Right lobe of liver (tissue), 4 donors: ENCODE measurements around the gene PRAME.

ENCODE experiments used
- POLR2A ChIP-seq: fragments of 450-650 bp; IDR thresholded peaks from one replicate; pipeline ENCODE4 v1.6.1; 2017; ENCODE audit warnings: antibody characterized with exemption, mild to moderate bottlenecking
- TF ChIP-seq, protein P1 (sequence below), 4 donors: fragments of 200-600 bp in 3 of 4; fragments of 450-650 bp in 1 of 4; IDR thresholded peaks; one replicate each; pipeline versions ENCODE4 v1.5.1 to v1.8.0; 2016 to 2022; ENCODE audit warnings: antibody characterized with exemption in 4 of 4, mild to moderate bottlenecking in 2 of 4
- donor health status: DM: no; HTN: no; CAD: no.
- donor health status: DM: no; HTN: no; CAD: no.
- donor health status: DM: no; HTN: yes; CAD: no.

DNA sequence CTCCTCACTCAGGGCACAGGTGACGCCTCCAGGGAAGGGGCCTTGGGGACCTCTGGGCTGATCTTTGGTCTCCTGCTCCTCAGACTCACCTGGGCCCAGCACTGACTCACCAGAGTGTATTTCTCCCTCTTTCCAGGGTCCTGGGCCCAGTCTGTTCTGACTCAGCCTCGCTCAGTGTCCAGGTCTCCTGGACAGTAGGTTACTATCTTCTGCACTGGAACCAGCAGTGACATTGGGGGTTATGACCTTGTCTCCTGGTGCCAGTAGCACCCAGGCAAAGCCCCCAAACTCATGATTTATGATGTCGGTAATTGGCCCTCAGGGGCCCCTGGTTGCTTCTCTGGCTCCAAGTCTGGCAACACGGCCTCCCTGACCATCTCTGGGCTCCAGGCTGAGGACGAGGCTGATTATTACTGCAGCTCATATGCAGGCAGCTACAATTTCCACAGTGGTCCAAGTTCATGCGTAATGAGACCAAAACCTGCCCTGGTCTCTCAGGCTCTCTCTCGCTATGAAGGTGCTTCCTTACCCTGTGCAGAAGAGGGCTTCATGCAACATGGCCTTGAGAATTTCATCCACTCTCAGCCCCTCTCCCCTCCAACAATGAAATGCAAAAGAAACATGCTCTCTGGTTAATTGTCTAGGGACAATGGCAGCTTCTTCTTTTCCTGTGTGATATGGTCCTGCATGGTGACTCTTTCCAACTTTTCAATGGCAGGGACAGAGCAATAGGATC, 21.0 kb upstream of the PRAME start:
- TF ChIP-seq, protein P1, sequence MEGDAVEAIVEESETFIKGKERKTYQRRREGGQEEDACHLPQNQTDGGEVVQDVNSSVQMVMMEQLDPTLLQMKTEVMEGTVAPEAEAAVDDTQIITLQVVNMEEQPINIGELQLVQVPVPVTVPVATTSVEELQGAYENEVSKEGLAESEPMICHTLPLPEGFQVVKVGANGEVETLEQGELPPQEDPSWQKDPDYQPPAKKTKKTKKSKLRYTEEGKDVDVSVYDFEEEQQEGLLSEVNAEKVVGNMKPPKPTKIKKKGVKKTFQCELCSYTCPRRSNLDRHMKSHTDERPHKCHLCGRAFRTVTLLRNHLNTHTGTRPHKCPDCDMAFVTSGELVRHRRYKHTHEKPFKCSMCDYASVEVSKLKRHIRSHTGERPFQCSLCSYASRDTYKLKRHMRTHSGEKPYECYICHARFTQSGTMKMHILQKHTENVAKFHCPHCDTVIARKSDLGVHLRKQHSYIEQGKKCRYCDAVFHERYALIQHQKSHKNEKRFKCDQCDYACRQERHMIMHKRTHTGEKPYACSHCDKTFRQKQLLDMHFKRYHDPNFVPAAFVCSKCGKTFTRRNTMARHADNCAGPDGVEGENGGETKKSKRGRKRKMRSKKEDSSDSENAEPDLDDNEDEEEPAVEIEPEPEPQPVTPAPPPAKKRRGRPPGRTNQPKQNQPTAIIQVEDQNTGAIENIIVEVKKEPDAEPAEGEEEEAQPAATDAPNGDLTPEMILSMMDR (IDR thresholded peaks at IDR 0.05), result no peak
- TF ChIP-seq POLR2A, result no peak
